ENCODE data around the gene VPS29.
"Not testable (repeated sequence)": the region's sequence is repeated elsewhere in the genome, so short reads cannot be mapped to it uniquely, and the experiment has no call there.

The VPS29 gene

DNA sequence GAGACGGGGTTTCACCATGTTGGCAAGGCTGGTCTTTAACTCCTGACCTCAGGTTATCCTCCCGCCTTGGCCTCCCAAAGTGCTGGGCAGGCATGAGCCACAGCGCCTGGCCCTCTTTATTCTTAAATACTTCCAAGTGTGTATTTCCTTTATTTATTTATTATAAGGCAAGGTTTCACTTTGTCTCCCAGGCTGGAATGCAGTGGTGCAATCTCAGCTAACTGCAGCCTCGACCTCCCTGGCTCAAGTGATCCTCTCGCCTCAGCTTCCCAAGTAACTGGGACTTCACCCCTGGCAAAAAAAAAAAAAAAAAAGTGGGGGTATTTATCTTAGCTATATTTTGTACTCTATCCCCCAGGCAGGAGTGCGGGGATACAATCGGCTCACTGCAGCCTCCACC lies 26.5 kb downstream of the VPS29 start:
- no peaks in the 10 kb centered on the region for H3K27me3 Mint-ChIP-seq
- no peak overlapping the region for H3K4me3 Mint-ChIP-seq
- no peak for ATAC-seq
- no peaks in the 10 kb centered on the region for H3K9me3 Mint-ChIP-seq
- no peak for DNase-seq
- no peak overlapping the region for H3K27ac Mint-ChIP-seq
- H3K4me1 Mint-ChIP-seq = peaks cover 31% of the 10 kb centered on the region

DNA sequence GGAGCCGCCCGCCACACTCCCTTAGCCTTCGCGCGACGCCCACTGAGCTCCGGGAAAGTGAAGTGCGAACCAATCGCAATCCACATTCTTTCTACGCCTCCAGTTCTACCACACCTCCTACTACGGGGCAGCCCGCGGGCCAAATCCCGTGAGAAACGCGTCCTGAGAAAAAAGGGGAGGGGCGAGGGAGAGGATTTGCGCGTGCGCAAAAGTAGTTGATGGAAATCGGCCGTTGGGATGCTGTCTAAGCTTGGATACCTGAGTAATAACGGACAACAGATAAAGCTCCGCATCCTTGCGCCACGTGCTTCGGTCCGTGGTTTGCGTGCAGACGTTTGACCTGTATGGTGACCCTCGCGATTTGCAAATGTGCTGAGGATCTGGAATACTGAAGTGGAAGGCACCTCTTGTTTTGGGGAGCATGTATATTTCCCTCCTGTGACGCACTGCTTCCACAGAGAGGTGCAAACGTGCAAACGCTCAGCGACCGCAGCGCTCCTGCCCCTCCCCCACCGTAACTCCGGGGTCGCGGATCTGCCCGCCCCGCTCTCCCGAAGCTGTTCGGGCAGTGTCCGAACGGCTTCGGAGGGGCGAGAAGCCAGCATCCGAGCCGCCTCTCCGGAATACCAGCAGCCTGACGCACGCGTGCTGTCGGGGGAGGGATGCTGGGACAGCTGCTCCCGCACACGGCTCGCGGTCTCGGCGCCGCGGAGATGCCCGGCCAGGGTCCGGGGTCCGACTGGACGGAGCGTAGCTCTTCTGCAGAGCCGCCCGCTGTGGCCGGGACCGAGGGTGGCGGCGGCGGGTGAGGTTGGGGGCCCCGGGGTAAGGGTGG lies 33.5 kb downstream of the VPS29 start, which contains the start of the genes FAM216A and GPN3:
Gene FAM216A (plus strand): TSS at position 632 of the 835 bp plus-strand sequence. CDS start 31 bp downstream, at position 663.
Gene GPN3 (minus strand): TSS at position 44 of the 835 bp plus-strand sequence. CDS start 54 bp downstream, outside the sequence.
- Mint-ChIP-seq H3K27me3 (no peaks in the 10 kb centered on the region), H3K4me1 (peaks cover 59% of the 10 kb centered on the region), H3K27ac (peak within 1 kb of the TSS; percentile 98 to 99), H3K9me3 (no peaks in the 10 kb centered on the region), H3K4me3 (peak within 1 kb of the TSS; percentile 90 to 100)
- DNase-seq = peak; percentile 97 to 98
- ATAC-seq = peak; percentile 85

DNA sequence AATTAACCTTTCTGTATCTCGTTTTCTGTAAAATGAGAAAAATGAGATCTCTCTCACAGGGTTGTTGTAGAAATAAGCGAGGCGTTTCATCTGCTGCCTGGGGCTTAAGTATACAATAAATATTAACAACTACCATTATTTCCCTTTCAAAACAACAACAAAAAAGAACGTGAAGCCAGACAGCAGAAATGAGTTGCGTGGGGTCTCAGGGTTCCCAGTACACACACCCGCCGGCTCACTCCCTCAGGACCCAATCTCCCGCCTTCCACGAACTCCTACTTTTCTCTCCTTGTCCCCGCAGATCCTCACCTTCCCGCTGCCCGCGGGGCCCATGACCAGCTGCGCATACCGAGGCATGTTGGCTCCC lies 34.1 kb downstream of the VPS29 start:
- H3K4me3 Mint-ChIP-seq = peak overlapping the region; percentile 90 to 100
- DNase-seq (no peak), ATAC-seq (peak; percentile 0)
- H3K27ac Mint-ChIP-seq = peak overlapping the region; percentile 98 to 99
- no peaks in the 10 kb centered on the region for H3K9me3 Mint-ChIP-seq
- H3K4me1 Mint-ChIP-seq = peaks cover 56% of the 10 kb centered on the region
- H3K27me3 Mint-ChIP-seq = no peaks in the 10 kb centered on the region

DNA sequence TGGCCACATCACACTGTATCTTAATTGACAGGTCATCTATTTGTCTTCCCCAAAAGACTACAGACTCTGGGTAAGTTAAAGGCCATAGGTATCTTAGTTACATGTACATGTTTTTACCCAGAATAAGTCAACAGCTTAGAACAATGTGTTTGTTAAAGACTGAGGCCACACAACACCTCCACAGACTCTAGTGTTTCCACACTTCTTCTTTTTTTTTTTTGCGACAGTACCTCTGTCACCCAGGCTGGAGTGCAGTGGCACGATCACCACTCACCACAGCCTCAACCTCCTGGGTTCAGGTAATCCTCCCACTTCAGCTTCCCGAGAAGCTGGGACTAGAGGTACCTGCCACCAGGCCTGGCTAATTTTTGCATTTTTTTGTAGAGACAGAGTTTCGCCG lies 35.1 kb downstream of the VPS29 start:
- no peaks in the 10 kb centered on the region for H3K9me3 Mint-ChIP-seq
- DNase-seq (no peak), ATAC-seq (no peak)
- no peak overlapping the region for H3K27ac Mint-ChIP-seq
- no peaks in the 10 kb centered on the region for H3K27me3 Mint-ChIP-seq
- peak overlapping the region; percentile 90 to 100 for H3K4me3 Mint-ChIP-seq
- peaks cover 56% of the 10 kb centered on the region for H3K4me1 Mint-ChIP-seq

DNA sequence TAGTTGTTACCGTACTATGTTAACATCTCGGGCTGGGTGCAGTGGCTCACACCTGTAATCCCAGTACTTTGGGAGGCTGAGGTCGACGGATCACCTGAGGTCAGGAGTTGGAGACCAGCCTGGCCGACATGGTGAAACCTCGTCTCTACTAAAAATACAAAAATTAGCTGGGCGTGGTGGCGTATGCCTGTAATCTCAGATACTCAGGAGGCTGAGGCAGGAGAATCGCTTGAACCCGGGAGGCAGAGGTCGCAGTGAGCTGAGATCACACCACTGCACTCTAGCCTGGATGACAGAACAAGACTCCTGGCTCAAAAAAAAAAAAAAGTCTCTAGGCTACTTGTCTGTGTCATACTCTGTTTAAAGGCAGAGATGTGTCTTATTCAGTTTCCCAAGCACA lies 36.1 kb downstream of the VPS29 start:
- H3K27ac Mint-ChIP-seq, H3K9me3 Mint-ChIP-seq, H3K4me3 Mint-ChIP-seq, H3K27me3 Mint-ChIP-seq, ATAC-seq, DNase-seq: not testable (repeated sequence)
- H3K4me1 Mint-ChIP-seq = peaks cover 45% of the 10 kb centered on the region

DNA sequence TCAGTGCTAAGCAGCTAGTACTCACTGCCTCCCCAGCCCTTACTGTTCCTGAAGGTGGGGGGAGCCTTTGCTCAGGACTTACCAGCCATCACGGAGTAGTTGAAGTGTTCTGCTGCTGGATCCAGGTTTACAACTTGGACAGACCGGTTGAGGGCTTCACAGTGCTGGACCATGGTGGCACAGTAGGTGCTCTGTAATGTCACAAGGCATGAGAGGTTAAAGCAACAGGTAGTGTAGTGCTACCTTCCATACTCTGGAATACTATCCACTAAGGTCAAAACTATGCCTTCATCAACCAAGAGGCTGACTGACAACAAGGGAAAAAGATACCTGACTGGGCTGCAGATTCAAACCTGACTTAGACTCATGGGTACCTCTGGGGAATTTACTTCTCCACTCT lies 36.9 kb downstream of the VPS29 start:
- no peak overlapping the region for H3K4me3 Mint-ChIP-seq
- H3K9me3 Mint-ChIP-seq = no peaks in the 10 kb centered on the region
- H3K4me1 Mint-ChIP-seq = peaks cover 38% of the 10 kb centered on the region
- ATAC-seq = no peak
- no peaks in the 10 kb centered on the region for H3K27me3 Mint-ChIP-seq
- no peak for DNase-seq
- no peak overlapping the region for H3K27ac Mint-ChIP-seq

DNA sequence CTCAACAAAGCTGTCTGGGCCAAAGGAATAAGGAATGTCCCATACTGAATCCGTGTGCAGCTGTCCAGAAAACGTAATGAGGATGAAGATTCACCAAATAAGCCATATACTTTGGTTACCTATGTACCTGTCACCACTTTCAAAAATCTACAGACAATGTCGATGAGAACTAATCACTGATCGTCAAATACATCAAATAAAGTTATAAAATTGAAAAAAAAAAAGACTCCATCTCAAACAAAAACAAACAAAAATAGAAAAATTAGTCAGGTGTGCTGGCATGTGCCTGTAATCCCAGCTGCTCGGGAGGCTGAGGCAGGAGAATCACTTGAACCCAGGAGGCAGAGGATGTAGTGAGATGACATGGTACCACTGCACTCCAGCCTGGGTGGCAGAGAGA lies 40.7 kb downstream of the VPS29 start:
- not testable (repeated sequence) for H3K27ac Mint-ChIP-seq, ATAC-seq, H3K27me3 Mint-ChIP-seq, DNase-seq, H3K9me3 Mint-ChIP-seq, H3K4me3 Mint-ChIP-seq
- H3K4me1 Mint-ChIP-seq = peaks cover 12% of the 10 kb centered on the region

DNA sequence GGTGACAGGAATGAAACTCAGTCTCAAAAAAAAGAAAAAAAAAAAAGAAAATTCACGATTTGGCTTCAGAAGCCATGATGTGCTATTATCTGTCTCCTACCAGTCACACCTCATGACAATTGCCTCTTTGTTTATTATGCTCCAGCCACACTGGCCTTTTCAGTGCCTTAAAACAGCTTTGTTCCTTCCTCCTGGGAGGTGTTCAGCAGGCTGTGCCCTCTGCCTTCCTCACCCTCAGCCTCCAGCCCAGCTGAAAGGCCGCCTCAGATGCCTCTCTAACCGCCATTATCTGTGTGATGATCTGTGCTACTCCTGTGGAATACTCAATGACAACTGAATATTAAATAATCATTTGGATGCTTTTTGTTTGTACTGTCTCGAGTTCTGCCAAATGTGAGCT lies 43.2 kb downstream of the VPS29 start:
- no peaks in the 10 kb centered on the region for H3K27me3 Mint-ChIP-seq
- no peak for ATAC-seq
- H3K9me3 Mint-ChIP-seq = no peaks in the 10 kb centered on the region
- DNase-seq = no peak
- no peak overlapping the region for H3K4me3 Mint-ChIP-seq
- H3K27ac Mint-ChIP-seq = no peak overlapping the region
- peaks cover 7% of the 10 kb centered on the region for H3K4me1 Mint-ChIP-seq

DNA sequence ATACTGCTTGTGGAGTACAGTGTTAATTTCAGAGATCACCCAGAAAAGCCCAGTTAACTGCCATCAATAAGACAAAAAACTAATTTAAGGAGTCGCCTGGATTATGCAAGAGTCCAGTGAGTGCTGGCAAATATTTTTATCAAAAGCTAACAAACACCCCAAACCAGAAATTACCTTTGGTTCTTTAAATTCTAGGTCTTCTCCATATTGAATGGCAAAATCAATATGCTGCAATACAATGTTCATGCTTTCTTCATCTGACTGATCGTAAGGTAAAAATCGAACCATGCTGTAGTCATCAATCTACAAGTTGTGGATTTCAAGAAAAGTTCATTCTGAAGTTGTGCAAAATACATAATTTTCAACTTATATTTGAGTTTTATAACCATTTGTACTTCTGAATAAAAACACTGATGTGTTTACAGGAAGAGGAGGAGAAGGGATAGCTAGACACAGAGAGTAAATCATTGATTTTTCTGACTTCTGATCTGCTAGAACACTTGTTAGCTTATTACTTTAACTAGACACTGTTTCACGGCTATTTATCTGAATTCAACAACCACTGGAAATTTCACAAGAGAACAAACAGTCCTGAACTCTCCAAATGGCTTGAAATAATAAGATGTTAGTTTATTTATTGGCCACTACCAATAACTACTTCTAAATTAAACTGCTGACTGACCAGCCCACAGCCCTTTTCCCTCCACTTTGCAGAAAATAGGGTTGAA lies 48.2 kb downstream of the VPS29 start:
- Mint-ChIP-seq H3K27me3 (no peaks in the 10 kb centered on the region), H3K4me3 (no peak overlapping the region), H3K4me1 (peaks cover 17% of the 10 kb centered on the region), H3K27ac (no peak overlapping the region), H3K9me3 (no peaks in the 10 kb centered on the region)
- ATAC-seq (no peak), DNase-seq (no peak)

DNA sequence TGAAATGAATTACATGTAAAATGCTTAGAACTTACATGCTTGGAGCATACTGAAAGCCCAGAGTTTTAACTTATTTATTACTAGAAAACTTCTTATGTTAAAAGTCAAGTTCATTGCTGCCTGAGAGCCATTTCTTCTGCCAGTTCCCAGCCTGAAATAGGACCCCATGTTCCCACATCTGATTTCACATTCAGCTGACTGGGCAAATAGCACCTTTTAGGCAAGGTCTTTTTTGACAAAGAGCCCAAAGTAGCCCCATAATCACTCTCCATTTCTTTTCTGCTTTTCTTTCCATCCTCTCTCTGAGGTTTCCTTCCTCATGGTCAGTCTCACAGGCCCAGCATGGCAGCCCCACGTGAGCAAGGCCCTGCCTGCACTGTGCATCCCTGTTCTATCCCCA lies 50.6 kb downstream of the VPS29 start:
- peak overlapping the region; percentile 5 to 86 for H3K27ac Mint-ChIP-seq
- no peaks in the 10 kb centered on the region for H3K27me3 Mint-ChIP-seq
- H3K4me1 Mint-ChIP-seq = peaks cover 36% of the 10 kb centered on the region
- no peaks in the 10 kb centered on the region for H3K9me3 Mint-ChIP-seq
- ATAC-seq = no peak
- DNase-seq = no peak
- no peak overlapping the region for H3K4me3 Mint-ChIP-seq

DNA sequence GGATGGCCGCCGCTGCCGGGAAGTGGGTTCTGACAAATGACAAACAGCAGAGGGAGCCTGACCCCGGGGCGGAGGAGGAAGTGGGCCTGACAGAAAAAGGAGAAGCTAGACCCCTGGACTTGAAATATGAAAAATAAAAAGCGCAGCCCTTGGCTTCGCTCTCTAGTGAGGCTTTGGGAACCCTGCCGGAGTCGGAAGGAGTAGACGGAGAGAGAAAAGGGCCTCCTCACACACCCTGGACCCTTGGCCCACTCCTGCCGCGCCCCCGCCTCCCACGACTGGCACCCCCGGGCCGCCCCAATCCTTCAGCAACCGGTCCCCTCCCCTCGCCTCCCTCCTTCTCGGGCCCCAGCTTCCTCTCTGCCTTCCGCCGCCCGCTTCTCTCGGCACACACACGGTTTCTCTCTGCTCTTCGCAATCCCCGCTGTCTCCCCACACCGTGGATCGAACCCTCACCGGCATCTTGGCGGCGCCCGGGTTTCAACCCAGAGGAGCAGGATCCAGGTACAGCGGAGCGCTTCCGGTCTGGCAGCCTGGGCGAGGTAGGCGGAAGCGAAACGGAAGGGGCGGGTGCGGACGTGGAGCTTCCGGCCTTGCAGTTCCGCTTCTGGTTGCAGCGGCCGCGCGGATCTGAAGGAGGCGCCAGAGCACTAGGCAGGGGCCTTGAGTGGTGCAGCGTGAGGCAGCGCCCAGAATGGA lies 52.0 kb downstream of the VPS29 start, which contains the start of gene ARPC3:
Gene ARPC3 (minus strand): TSS at position 539 of the 699 bp plus-strand sequence. CDS start 77 bp downstream, at position 462.
- ATAC-seq (peak; percentile 99), DNase-seq (peak; percentile 92 to 96)
- H3K27ac Mint-ChIP-seq = peak within 1 kb of the TSS; percentile 100
- peak within 1 kb of the TSS; percentile 97 to 100 for H3K4me3 Mint-ChIP-seq
- H3K4me1 Mint-ChIP-seq = peaks cover 43% of the 10 kb centered on the region
- H3K9me3 Mint-ChIP-seq = no peaks in the 10 kb centered on the region
- H3K27me3 Mint-ChIP-seq = no peaks in the 10 kb centered on the region

DNA sequence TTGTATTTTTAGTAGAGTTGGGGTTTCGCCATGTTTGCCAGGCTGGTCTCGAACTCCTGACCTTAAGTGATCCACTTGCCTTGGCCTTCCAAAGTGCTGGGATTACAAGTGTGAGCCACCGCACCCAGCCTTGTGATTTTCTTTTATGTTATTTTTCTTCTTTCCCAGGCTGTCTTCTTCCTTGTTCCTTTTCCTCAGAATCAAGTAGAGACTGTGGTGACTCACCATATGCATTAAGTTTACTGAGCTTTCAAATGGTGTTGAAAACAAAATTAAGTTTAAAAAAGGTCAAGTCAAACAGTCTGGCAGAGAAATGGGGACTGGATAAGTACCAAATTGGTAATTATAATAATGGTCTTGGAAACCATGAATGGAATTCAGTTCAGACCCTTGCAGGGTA lies 57.5 kb downstream of the VPS29 start:
- H3K27me3 Mint-ChIP-seq = no peaks in the 10 kb centered on the region
- ATAC-seq (no peak), DNase-seq (no peak)
- H3K4me3 Mint-ChIP-seq = no peak overlapping the region
- no peak overlapping the region for H3K27ac Mint-ChIP-seq
- H3K4me1 Mint-ChIP-seq = peaks cover 38% of the 10 kb centered on the region
- H3K9me3 Mint-ChIP-seq = no peaks in the 10 kb centered on the region
